Suppressor macrophage treated with lipopolysaccharide for 4 hours (primary cell): Measurements from ENCODE around the gene GPR21.
A peak's percentile ranks its signal among the peaks of the same experiment; 100 is the strongest.

ENCODE experiments used
- DNase-seq: peaks from one replicate; pipeline ENCODE4 v3.0.0-alpha.2; 2020

Gene GPR21

GRCh38 chr9:123034881-123035510 is 1.5 kb downstream of the GPR21 start:
- peak; percentile 6 for DNase-seq

GRCh38 chr9:123035791-123036190 is 2.3 kb downstream of the GPR21 start:
- DNase-seq = no peak

GRCh38 chr9:123036893-123037545 is 3.6 kb downstream of the GPR21 start:
- peak; percentile 17 for DNase-seq

GRCh38 chr9:123039617-123040219 is 6.3 kb downstream of the GPR21 start:
- no peak for DNase-seq

GRCh38 chr9:123040801-123041200 is 7.3 kb downstream of the GPR21 start:
- no peak for DNase-seq

GRCh38 chr9:123041489-123041888 is 8.0 kb downstream of the GPR21 start:
- no peak for DNase-seq

- DNase-seq = no peak
These were observed 9.8 kb downstream of the GPR21 start for GRCh38 chr9:123043081-123043939.

GRCh38 chr9:123044586-123044985 is 11.1 kb downstream of the GPR21 start:
- no peak for DNase-seq

- no peak for DNase-seq
These were observed 13.1 kb downstream of the GPR21 start for GRCh38 chr9:123046406-123047195.

- no peak for DNase-seq
These were observed 15.3 kb downstream of the GPR21 start for GRCh38 chr9:123048748-123049147.

GRCh38 chr9:123049589-123050222 is 16.2 kb downstream of the GPR21 start:
- no peak for DNase-seq

GRCh38 chr9:123053046-123053445 is 19.6 kb downstream of the GPR21 start:
- no peak for DNase-seq

- no peak for DNase-seq
These were observed 20.2 kb downstream of the GPR21 start for GRCh38 chr9:123053711-123054110.

- no peak for DNase-seq
These were observed 25.4 kb downstream of the GPR21 start for GRCh38 chr9:123058834-123059233.

GRCh38 chr9:123059472-123060220 is 26.2 kb downstream of the GPR21 start:
- no peak for DNase-seq

- no peak for DNase-seq
These were observed 27.7 kb downstream of the GPR21 start for GRCh38 chr9:123061216-123061615.

GRCh38 chr9:123062351-123063176 is 29.1 kb downstream of the GPR21 start:
- DNase-seq = no peak

- DNase-seq = no peak
These were observed 29.7 kb downstream of the GPR21 start for GRCh38 chr9:123063177-123063598.

GRCh38 chr9:123063896-123064295 is 30.4 kb downstream of the GPR21 start:
- DNase-seq = no peak

GRCh38 chr9:123064716-123065115 is 31.2 kb downstream of the GPR21 start:
- no peak for DNase-seq
